ENCODE measurements around the gene ABHD17A. TPM values are rescaled to one million over a fixed set of nuclear protein-coding genes. Genes with fewer than 3 reads are reported as not detected.

Gene ABHD17A
- total RNA-seq, 4 donors from 2014 or later, result 33.8 to 142 (median 63.7) TPM

DNA sequence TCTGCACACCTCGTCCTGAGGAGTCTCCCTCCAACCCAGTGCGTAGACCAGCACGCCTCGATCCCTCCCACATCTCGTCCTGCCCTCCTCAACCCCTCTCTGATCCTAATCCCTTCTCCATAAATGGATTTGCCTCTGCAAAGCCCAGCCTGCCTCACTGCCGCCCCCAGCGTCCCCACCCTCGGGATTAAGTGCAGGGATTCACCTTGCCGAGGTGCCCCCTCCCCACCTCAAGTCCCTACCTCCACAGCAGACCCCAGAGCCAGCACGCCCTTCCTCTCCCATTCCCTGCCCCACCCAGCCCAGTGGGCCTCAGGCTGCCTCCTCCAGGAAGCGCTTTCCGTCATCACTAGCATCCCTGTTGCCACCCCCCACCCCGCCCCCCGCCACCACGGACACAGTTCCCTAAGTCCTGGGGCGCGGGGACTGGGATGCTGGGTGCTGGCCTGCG lies 25.9 kb downstream of the ABHD17A start:
- no peak for TF ChIP-seq POLR2A (IDR thresholded peaks at IDR 0.05)
- TF ChIP-seq, protein P1, sequence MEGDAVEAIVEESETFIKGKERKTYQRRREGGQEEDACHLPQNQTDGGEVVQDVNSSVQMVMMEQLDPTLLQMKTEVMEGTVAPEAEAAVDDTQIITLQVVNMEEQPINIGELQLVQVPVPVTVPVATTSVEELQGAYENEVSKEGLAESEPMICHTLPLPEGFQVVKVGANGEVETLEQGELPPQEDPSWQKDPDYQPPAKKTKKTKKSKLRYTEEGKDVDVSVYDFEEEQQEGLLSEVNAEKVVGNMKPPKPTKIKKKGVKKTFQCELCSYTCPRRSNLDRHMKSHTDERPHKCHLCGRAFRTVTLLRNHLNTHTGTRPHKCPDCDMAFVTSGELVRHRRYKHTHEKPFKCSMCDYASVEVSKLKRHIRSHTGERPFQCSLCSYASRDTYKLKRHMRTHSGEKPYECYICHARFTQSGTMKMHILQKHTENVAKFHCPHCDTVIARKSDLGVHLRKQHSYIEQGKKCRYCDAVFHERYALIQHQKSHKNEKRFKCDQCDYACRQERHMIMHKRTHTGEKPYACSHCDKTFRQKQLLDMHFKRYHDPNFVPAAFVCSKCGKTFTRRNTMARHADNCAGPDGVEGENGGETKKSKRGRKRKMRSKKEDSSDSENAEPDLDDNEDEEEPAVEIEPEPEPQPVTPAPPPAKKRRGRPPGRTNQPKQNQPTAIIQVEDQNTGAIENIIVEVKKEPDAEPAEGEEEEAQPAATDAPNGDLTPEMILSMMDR (IDR thresholded peaks at IDR 0.05), result no peak
- intact Hi-C loops (cut with DNase I; ENCODE audit: low total_unique reads), result no loop called here
- Histone ChIP-seq H3K36me3 (no peaks in the 10 kb centered on the region), H3K9me3 (no peaks in the 10 kb centered on the region), H3K27me3 (no peaks in the 10 kb centered on the region), H3K27ac (peak overlapping the region in 1 of 2 donors; percentile 13), H3K4me3 (no peak overlapping the region), H3K4me1 (peaks cover 0 to 42% of the 10 kb centered on the region in 2 donors)
- DNase-seq, result no peak

DNA sequence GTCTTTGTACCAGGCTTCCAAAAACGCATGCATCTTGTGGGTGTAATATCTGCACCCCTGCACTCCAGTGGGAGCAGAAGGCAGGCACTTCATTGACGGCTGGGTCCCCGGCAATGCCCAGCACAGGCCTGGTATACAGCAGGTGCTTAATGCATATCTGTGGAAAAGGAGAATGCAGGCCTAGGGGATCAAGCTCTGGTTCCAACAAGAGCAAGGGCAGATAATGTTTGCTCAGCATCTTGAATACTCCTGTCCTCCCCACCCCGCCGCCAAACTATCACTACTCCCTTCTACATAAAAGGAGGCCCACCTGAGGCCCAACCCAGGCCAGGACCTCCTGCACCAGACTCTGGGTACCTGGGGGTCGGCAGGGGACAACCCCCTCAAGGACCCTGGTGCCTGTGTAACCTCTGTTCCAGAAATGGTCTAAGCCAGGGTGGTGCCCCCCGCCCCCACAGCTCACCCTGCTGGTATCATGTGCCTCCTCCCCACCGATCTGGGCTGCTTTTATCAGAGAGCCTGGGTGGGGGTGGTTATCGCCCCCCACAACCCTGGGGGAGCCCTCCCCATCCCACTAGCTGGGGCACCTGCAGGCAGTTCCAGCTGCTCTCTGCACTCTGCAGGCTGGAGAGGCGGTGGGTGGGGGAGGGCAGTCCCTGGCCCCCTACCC lies 26.7 kb downstream of the ABHD17A start:
- peak overlapping the region in 1 of 2 donors; percentile 13 for H3K27ac ChIP-seq

DNA sequence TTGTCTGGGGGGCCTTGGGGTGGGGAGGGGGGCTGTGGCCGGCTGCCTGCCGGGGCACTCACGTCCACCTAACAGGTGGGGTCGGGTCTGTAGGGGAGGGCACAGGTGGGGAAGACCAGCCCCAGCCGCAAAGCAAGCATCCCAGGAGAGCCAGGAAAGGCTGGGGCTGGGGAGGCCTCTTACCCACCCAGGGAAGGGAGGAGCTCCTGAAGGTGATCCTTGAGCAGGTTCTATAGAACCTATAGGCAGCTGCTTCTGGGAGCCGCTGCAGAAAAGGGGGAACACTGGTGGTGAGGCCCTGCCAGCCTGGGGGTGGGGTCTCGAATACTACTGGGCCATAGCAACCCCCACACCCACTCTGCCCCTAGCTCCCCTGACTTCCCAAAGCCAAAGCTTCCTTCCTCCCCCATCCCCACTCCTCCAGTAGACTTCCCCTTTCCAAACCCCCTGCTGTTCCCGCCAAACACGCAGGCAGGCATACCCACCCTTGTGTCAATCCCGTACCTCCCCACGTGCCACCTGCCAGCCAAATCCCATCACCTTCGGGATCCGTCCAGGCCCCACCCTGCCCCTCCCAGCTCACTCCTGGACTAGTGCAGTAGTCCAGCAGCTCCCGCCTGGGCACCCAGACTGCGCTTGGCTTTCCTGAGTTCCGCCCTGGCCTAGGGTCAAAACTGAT lies 27.5 kb downstream of the ABHD17A start:
- H3K4me1 ChIP-seq, result peaks cover 0 to 42% of the 10 kb centered on the region in 2 donors
- no peaks in the 10 kb centered on the region for H3K9me3 ChIP-seq
- intact Hi-C loops (cut with DNase I; ENCODE audit: low total_unique reads), result no loop called here
- H3K27ac ChIP-seq, result peak overlapping the region; percentile 60 to 70
- peak overlapping the region; percentile 24 to 30 for H3K4me3 ChIP-seq
- TF ChIP-seq, protein P1 (IDR thresholded peaks at IDR 0.05), result no peak
- no peak for TF ChIP-seq POLR2A (IDR thresholded peaks at IDR 0.05)
- DNase-seq, result no peak
- no peaks in the 10 kb centered on the region for H3K27me3 ChIP-seq
- H3K36me3 ChIP-seq, result no peaks in the 10 kb centered on the region

More for the DNA sequence above, 26.7 kb downstream of the ABHD17A start:
- no peak for DNase-seq
- Histone ChIP-seq H3K4me3 (no peak overlapping the region), H3K9me3 (no peaks in the 10 kb centered on the region), H3K36me3 (no peaks in the 10 kb centered on the region), H3K27me3 (no peaks in the 10 kb centered on the region), H3K4me1 (peaks cover 0 to 42% of the 10 kb centered on the region in 2 donors)
- intact Hi-C loops (cut with DNase I; ENCODE audit: low total_unique reads), result no loop called here
- TF ChIP-seq, protein P1 (IDR thresholded peaks at IDR 0.05), result no peak
- TF ChIP-seq POLR2A (IDR thresholded peaks at IDR 0.05), result no peak

DNA sequence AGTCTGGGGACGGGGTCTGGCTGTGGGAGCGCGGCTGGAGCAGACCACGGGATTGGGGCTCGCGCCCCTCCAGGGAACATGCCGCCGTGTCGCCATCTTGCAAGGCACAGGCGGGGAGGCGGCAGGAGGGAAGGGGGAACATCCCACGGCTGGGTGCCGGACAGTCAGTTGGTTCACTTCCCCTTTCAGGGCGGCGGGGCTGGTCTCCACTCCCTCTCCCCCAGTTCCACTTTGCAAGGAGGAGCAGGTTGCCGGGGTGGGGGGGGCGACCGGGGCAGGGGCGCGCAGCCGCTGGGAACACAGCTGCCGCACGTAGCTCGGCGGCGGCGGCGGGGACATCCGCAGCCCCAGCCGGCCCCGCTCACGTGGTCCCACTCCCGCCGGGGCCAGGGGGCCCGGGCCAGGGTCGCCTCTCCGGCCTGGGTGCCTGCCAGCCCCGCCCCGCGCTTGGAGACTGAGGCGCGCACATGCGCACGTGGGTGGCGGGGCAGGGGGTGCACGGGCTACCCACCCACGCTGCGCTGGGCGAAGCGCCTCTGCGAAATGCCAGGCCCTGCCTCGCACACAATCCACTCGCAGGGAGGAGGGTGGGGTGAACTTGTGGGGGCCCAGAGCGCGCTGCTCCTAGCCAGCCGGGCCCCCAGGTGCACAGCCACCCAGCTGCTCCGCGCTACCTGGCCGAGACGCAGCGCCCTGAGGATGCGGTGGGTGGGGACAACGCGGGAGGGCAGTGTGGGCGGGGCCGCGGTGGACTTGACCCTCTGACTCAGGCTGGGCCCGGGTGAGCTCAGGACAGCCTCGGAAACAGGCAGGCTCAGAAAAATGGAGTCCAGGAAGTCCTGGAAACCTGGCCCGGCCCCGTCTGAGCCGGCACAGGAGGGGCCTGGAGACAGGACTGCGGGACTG lies 28.3 kb downstream of the ABHD17A start:
- Histone ChIP-seq H3K27me3 (no peaks in the 10 kb centered on the region), H3K36me3 (no peaks in the 10 kb centered on the region), H3K9me3 (no peaks in the 10 kb centered on the region), H3K4me3 (peak overlapping the region; percentile 24 to 30), H3K27ac (peak overlapping the region; percentile 60 to 70), H3K4me1 (peaks cover 0 to 38% of the 10 kb centered on the region in 2 donors)
- no peak for TF ChIP-seq POLR2A (IDR thresholded peaks at IDR 0.05)
- TF ChIP-seq, protein P1 (IDR thresholded peaks at IDR 0.05), result no peak
- intact Hi-C loops (cut with DNase I; ENCODE audit: low total_unique reads), result no loop called here
- DNase-seq, result peak; percentile 73 to 76

All from uterus (tissue), 4 donors.